ENCODE results near the gene ACAP3. TPM values are rescaled to one million over a fixed set of nuclear protein-coding genes. Genes with fewer than 3 reads are reported as not detected.

ACAP3 gene
- total RNA-seq, 1 donor from 2014 or later, result 36.6 TPM

DNA sequence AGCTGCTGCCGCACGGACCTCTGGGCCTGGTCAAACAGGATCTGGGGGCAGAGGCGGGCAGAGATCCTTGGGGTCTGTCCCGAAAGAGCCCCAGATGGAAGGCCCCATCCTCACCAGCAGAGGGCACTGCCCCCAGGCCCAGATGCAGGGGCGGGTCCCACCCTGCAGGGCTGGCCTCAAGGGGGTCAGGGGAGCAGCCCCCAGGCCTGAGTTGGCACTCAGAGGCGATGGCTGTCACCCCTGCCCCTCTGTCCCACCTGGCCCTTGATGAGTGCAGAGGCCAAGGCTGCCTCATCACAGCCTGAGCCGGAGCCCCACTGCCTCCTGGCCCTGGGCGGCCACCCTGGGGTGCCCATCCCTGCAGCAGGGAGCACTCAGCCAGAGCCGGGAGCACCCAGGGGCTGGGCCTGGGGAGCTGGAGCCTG, 5.7 kb downstream of the ACAP3 start:
- DNase-seq (ENCODE audit: low spot score), result no peak

DNA sequence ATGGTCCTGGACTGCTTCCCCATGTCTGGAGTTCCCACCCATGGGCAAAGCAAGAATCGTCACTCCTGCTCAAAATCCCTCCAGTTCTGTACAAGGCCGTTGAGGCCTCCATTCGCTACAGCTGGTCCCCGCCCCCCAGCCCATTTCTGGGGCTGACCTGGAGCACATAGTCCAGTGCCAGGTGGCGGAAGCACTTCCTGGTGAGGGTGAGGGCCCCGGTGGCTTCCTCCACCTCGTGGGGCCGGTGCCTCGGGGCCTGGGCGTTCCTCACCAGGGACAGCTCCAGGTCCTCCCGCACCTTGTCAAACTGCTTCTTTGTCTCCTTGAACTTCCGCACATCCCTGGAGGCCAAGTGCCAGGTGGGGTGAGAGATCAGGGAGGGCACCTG, 7.4 kb downstream of the ACAP3 start:
- no peak for DNase-seq (ENCODE audit: low spot score)

DNA sequence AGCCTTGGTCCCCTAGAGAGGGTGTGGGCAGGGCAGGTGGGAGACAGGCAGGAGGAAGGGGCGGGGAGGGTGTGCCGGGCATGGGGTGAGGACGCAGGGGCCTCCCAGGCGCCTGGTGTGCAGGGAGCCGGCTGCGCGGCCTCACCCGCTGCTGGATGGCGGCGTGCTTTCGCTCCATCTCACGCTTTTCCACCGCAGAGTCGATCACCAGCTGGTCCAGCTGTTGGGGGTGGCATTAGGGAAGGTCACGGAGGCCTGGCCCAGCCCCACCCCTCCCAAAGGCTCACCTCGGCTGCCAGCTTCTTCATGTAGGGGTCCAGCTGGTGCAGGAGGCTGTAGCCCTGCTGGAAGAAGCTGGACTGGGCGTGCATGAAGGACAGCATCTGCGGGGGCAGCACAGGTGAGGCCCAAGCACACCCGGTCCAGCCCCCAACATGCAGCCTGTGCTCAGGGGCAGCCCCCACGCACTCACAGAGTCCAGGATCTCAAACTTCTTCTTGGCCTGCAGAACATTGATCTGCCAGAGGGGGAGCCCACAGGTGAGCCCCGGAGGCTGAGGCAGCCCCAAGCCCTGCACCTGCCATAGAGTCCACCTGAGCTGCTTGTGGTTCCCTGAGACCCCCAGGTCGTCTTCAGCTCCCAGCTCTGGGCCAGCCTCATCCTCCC, 7.9 kb downstream of the ACAP3 start:
- no peak for DNase-seq (ENCODE audit: low spot score)

DNA sequence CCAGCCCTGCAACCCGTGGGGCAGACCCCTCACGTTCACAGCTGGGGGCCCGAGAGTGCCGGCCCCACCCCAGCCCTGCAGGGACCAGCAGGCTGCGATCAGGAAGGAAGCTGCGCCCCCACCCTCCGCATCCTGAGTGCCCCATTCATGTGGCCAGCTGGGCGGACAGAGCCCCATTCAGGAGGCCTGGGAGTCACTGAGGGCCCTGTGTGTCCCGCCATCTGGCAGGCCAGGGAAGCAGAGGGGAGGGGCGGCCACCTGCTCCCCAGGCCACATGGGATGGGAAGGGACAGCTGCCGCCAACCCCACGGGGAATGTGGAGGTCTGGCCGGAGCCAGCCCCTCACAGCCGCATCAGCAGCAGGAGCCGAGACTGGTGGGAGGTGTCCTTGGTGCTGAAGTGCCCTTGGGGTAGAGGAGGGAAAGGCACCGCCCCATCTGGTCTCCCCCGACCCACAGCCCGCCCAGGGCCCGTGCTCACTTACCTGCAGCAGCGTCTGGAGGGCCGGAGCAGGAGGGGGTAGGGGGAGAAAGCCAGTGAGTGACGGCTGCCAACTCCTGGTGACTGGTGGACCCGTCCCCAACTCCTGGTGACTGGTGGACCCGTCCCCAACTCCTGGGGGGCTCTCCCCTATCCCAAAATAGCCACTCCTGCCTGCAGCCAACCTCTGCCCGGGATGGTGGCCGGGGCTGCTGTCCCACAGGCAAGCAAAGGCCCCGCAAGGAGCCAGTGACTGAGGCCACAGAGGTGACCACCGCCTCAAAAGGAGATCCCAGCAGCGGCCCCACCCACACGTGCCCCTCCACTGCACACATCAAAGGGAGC, 8.7 kb downstream of the ACAP3 start:
- DNase-seq (ENCODE audit: low spot score), result no peak

DNA sequence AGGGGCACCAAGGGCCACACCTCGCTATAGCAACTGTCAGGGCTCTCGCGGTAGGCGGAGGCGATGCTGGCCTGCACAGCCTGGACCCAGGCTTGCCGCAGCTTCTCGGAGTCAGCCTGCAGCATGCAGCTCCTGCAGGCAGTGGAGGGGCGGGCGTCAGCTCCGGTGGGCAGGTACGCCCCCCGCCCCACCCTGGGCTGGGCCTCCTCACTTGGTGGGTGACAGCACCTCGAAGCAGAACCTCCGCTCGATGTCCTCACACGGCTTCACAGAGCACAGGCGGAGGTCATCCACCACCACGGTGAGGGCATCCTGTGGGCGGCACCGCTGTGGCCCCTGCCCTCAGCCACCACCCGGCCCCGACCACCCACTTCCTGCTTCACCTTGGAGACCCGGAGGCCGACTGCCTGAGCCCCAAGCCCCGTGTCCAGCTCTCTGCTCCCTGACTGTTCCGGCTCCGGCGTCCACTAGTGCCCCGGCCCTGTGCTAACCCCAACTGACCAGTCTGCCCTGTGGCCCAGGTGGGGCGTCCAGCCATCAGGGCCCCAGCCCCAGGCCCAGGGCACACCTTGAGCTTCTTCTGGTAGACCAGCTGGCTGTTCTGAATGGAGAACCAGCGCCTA, 9.8 kb downstream of the ACAP3 start:
- no peak for DNase-seq (ENCODE audit: low spot score)

DNA sequence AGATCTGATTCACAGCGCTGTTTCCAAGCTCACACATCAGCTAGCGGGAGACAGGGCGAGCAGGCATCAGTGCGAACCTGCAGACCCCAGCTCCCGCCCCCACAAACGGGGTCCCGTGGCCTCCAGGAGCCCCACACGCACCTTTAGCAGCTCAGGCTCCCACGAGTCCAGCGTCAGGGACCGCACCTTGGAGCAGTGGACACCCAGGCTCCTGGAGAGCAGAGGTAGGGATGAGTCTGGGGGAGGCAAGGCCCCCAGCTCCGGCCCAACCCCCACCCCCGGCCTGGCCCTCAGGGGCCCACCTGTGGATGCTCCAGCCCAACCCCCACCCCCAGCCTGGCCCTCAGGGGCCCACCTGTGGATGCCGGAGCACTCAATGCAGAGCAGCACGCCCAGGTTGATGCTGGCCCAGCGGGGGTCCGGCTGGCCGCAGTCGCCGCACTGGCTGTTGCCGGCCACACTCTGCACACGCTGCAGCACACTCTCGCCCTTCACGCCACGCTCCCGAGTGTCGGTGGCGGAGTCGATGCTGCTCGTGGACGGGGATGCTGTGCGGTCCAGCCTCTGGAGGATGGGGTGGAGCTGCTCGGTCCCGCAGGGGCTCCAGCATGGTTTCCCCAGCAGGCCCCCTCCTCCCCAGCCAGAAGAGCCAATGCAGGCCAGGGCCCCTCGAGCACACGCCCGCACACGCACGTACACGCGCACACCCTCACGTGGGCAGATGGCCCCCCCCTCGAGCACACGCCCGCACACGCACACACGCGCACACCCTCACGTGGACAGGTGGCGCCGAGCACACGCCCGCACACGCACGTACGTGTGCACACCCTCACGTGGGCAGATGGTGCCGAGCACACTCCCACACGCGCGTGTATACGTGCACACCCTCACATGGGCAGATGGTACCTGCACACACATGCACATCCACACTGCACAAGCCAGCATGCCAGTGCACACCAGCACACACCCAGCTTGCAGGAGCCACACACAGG, 11.4 kb downstream of the ACAP3 start:
- no peak for DNase-seq (ENCODE audit: low spot score)

DNA sequence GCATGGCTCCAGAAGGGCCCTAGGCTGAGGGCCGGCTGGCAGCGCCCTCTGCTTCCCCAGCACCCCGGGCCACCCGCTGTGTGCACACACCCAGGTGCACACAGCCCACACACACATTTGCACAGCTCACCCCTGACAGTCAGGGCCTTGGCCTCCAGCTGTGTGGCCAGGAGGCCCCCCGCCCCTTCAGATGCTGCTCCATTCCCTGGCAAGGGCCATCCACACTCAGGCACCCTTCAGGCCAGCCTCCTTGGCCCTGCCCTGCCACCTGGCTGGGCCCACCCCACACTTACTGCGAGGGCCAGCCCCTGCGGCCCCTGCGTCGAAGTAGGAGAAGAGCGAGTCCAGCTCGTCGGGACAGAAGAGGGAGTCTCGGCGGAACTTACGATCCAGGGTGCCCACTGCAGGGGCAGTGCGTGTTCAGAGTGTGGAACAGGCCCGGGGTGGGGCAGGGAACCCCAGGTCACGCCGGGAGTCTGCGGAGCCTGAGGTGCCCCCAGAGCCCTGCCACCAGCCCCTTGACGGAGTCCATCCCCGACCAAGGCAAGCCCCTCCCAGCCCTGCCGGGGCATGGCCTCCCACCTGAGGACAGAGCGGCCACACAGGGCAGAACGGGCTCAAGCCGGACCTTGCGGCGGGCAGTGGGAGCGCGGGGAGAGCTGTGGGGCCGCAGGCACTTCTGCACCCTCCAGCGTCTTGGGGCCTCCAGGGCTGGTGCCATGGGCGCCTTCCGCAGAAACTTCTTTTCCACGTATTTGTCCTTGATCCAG, 12.4 kb downstream of the ACAP3 start:
- no peak for DNase-seq (ENCODE audit: low spot score)

DNA sequence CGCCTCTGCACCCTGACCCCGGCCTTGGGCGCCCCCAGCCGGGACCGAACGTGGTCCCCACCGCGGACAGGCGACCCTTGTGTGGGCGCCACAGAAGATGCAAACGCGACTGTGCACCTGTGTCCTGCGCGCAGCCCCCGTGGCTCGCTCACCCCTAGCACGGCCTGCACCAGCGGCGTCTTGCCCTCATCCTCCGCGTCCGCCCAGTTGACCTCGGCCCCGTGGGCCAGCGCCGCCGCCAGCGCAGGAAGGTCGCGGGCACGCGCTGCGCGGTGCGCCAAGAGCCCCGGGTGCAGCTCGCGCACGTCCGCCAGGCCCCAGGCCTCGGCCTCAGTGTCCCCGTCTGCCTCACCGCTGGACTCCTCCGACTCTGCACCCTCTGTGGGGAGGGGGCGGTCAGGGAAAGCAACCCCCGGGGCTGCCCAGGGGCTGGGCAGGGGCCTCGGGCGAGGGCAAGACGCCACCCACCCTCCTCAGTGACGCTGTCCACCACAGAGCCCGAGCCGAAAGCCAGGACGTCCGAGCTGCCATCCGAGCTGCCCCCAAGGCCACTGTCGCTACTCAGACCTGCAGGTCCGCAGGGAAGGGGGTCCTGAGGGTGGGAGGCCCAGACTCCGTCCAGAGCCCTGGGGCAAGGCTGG, 13.4 kb downstream of the ACAP3 start:
- DNase-seq (ENCODE audit: low spot score), result no peak

DNA sequence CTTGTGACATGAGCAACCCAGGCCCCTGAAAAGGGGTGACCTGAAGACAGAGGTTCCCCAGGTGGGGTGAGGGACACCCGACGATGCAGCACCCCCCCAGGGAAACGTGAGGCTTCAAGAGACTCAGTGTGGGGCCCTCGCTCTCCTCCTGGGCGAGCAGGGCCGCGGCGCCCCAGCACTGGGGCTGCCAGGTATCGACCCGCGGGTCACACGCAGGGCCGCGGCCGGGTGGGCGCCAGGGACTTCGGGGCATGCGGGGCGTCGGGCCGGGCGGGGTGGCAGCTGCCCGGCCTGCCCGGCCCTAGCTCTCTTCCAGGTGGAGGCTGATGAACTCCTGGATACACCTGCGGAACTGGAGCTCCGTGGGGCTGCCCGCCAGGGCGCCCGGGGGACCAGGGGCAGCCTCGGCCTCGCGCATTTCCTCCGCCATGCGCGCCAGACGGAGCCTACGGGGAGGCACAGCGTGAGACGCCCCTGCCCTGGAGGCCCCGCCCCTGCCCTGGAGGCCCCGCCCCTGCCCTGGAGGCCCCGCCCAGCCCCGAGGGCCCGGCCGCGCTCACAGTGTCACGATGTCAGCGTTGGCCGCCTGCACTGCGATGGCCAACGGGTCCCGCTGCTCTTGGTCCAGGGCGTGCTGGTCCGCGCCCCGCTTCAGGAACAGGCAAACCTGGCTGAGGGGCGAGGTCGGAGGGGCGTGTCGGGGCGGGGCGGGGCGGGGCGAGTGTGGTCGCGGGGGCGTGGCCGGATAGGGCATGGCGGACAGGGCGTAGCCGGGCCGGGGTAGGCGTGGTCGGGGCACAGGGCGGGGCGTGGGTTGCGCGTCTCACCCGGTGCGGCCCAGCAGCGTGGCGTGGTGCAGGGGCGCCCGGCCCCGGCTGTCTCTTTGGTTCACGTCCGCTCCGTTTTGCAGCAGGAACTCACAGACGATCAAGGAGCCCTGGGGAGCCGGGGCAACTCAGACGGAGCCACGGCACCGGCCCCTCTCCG, 14.2 kb downstream of the ACAP3 start:
- DNase-seq (ENCODE audit: low spot score), result no peak

DNA sequence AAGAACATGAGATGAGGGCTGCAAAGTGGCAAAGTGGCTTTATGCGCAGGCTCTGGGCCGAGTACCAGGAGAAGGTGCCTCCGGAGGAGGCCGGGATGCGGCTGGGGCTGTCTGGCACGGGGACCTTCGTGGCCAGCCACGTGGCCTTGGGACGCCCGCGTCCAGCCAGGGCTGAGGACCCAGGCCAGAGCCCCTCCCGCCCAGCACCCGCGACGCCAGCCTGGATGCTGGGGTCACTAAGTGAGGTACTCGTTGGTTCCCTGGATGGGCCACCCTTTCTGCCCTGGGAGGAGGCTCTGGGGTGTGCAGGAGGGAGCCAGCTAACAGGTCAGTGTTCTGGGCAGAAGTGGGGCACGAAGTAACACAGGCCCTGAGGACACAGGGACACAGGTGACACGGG, 14.9 kb downstream of the ACAP3 start:
- no peak for DNase-seq (ENCODE audit: low spot score)

DNA sequence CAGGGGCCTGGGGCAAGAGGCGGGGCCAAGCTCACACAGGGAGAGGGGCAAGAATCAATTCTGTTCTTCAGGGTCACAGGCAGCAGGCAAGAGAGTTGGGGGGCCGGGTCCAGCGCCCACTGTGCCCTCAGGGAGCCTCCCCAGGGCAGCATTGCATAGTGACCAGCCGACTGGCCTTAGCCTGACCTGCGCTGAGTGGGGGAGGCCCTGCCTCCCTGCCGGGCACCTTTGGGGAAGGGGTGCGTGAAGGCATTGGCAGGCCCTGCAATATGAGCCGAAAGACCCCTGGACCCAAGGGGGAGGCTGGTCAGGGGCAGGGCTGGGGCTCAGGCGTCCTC, 15.3 kb downstream of the ACAP3 start:
- no peak for DNase-seq (ENCODE audit: low spot score)

DNA sequence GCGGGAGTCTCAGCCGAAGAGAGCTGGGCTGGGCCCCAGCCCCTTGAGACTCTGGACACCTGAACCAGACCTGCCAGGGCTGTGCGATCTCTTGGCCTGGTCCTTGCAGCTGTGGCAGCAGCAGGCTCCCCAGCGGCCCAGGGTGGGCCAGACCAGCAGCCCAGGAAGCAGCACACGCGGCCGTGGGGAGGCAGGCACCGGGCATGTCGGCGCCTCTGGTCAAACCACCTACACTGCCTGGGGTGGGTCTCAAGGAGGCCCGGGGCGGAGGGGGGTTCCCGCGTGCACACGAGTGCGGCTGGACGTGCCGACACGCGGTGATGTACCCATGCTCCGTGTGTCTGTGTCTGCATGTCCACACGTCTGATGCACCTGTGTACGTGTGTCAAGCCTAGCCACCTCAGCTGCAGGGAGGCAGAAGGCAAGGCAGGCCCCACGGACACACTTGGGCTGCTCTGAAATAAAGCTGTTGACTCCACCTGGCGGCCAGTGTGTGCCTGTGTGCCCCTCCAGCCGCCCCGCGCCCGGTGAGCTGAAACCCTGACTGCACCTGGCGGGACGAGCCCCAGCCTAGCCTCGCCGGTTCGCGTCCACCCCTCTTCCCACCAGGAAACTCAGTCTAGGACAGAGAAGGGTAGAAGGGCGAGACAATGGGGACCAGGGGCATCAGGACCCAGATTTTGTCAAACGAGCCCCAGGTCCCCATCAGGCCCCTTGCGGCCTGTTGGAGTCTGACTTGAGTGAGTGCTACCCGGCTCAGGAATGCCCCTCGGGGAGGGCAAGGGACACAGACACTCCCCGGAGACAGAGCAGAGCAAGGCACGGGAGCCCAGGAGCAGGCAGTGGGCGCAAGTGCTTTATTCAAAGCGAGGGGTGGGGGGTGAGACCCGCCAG, 15.9 kb downstream of the ACAP3 start:
- no peak for DNase-seq (ENCODE audit: low spot score)

DNA sequence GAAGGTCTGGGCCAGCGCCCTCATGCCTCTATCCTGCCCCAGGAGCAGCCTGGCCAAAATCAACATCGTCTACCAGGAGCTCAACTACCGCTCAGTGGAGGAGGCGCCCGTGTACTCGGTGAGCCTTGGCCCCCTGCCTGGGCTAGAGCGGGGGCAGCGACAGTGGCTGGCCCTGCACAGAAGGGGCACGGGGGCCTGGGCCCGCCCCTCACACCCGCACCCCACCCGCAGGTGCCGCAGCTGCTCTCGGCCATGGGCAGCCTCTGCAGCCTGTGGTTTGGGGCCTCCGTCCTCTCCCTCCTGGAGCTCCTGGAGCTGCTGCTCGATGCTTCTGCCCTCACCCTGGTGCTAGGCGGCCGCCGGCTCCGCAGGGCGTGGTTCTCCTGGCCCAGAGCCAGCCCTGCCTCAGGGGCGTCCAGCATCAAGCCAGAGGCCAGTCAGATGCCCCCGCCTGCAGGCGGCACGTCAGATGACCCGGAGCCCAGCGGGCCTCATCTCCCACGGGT, 16.7 kb downstream of the ACAP3 start:
- no peak for DNase-seq (ENCODE audit: low spot score)

DNA sequence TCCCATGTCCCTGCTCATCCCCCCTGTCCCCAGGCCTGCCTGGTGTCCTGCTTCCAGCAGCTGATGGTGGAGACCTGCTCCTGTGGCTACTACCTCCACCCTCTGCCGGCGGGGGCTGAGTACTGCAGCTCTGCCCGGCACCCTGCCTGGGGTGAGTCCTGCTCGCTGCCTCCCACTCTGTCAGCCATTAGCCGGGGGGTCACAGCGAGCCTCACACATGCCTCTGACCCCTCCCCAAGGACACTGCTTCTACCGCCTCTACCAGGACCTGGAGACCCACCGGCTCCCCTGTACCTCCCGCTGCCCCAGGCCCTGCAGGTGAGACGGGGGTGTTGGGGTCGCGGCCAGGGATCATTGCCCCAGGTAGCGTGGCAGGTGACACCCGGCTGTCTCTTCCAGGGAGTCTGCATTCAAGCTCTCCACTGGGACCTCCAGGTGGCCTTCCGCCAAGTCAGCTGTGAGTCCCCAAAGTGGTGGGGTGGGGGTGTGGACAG, 17.4 kb downstream of the ACAP3 start:
- DNase-seq (ENCODE audit: low spot score), result no peak

DNA sequence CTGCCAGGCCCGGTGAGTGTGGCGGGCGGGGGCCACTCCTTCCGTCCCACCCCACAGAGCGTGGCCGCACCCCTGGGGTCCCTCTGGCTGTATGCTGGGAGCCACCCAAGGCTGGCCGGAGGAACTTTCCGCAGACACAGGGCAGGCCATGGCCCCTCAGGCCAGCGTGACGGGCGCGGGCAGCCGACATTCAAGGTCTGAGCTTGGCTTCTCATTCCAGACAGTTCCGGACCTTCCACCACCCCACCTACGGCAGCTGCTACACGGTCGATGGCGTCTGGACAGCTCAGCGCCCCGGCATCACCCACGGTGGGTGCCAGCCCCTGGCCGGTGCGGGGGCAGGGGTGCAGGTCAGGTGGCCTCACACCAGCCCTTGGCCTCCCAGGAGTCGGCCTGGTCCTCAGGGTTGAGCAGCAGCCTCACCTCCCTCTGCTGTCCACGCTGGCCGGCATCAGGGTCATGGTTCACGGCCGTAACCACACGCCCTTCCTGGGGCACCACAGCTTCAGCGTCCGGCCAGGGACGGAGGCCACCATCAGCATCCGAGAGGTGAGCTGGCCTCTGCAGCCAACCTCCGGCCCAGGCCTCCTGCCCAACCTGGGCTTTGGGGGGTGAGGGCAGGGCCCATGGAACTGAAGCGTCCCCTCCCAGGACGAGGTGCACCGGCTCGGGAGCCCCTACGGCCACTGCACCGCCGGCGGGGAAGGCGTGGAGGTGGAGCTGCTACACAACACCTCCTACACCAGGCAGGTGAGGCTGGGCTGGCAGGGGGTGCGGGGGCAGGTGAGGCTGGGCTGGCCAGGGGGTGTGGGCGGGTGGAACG, 20.2 kb downstream of the ACAP3 start:
- no peak for DNase-seq (ENCODE audit: low spot score)
